Keratinocyte (primary cell): ENCODE measurements around the gene TENM3. TPM values are rescaled to one million over a fixed set of nuclear protein-coding genes. Genes with fewer than 3 reads are reported as not detected.
A peak's percentile ranks its signal among the peaks of the same experiment; 100 is the strongest.

Source experiments
- DNase-seq: peaks from one replicate; pipeline ENCODE4 v3.0.0-alpha.2; 2011; ENCODE audit warnings: low read depth, missing footprints, low spot score
- FAIRE-seq: peaks from 2 replicates; lab custom pipeline; 2011; peaks lifted over from hg19 to GRCh38; lab: Jason Lieb, UNC
- H2AFZ ChIP-seq: 2 replicates; pipeline ENCODE4 v1.6.0; 2012; ENCODE audit warnings: low read length, control low read depth, inconsistent platforms; ENCODE audit not compliant: control insufficient read depth
- H3K27ac ChIP-seq: 2 replicates; pipeline ENCODE4 v1.5.1; 2011; ENCODE audit warnings: low read length; ENCODE audit not compliant: control insufficient read depth, insufficient read depth
- H3K27me3 ChIP-seq: 3 replicates; pipeline ENCODE4 v1.6.0; 2011; ENCODE audit warnings: low read length; ENCODE audit not compliant: control insufficient read depth, insufficient read depth; ENCODE audit errors: extremely low read depth
- H3K36me3 ChIP-seq, 2 experiments: 2 replicates in 1 of 2; 3 replicates in 1 of 2; pipeline ENCODE4 v1.5.1; 2011; ENCODE audit warnings: low read length in 2 of 2, mild to moderate bottlenecking in 1 of 2; ENCODE audit not compliant: control insufficient read depth in 2 of 2, insufficient read depth in 2 of 2; ENCODE audit errors: extremely low read depth in 1 of 2
- H3K4me1 ChIP-seq: 3 replicates; pipeline ENCODE4 v1.5.1; 2011; ENCODE audit warnings: low read length; ENCODE audit not compliant: control insufficient read depth, insufficient read depth; ENCODE audit errors: extremely low read depth
- H3K4me2 ChIP-seq: 3 replicates; pipeline ENCODE4 v1.6.0; 2011; ENCODE audit warnings: low read depth, low read length; ENCODE audit not compliant: control insufficient read depth, insufficient read depth; ENCODE audit errors: extremely low read depth
- H3K4me3 ChIP-seq, 3 experiments: fragments of 200-600 bp in 1 of 3; sonication (generic) in 1 of 3; 2 replicates in 2 of 3; 3 replicates in 1 of 3; pipeline ENCODE4 v1.5.1; 2011 to 2016; ENCODE audit warnings: low read length in 3 of 3, mild to moderate bottlenecking in 3 of 3, control low read depth in 2 of 3, inconsistent platforms in 1 of 3, low read depth in 1 of 3, mixed read lengths in 1 of 3, mixed run types in 1 of 3, moderate library complexity in 1 of 3; ENCODE audit not compliant: control insufficient read depth in 2 of 3, insufficient read depth in 2 of 3; ENCODE audit errors: extremely low read depth in 1 of 3
- H3K79me2 ChIP-seq: 2 replicates; pipeline ENCODE4 v1.6.0; 2012; ENCODE audit warnings: low read length; ENCODE audit not compliant: control insufficient read depth, insufficient read depth
- H3K9ac ChIP-seq: 3 replicates; pipeline ENCODE4 v1.6.0; 2011; ENCODE audit warnings: low read length; ENCODE audit not compliant: control insufficient read depth, insufficient read depth; ENCODE audit errors: extremely low read depth
- H3K9me1 ChIP-seq: 3 replicates; pipeline ENCODE4 v1.6.0; 2011; ENCODE audit warnings: low read length; ENCODE audit not compliant: control insufficient read depth, insufficient read depth; ENCODE audit errors: extremely low read depth
- H3K9me3 ChIP-seq: 2 replicates; pipeline ENCODE4 v1.5.1; 2012; ENCODE audit warnings: low read depth, low read length; ENCODE audit not compliant: control insufficient read depth
- H4K20me1 ChIP-seq: 3 replicates; pipeline ENCODE4 v1.6.0; 2011; ENCODE audit warnings: low read length; ENCODE audit not compliant: control insufficient read depth, insufficient read depth; ENCODE audit errors: extremely low read depth
- EZH2 ChIP-seq: IDR thresholded peaks from one replicate; pipeline ENCODE4 v1.6.1; 2012; ENCODE audit warnings: inconsistent platforms, mild to moderate bottlenecking, low read length, moderate library complexity
- dilution Hi-C: fragments of 300-500 bp; cut with MboI; formaldehyde crosslinking; loops from one replicate; pipeline ENCODE4 v1.7.0; 2020; ENCODE audit warnings: low sequenced_read_pairs; ENCODE audit not compliant: extremely low pct_ligation_motif_present
- polyA plus RNA-seq, 5 experiments: library from polyadenylated mRNA; depleted of rRNA in 3 of 5; stranded (reverse) in 3 of 5; stranded (forward) in 1 of 5; unstranded in 1 of 5; fragments of >200 nt; gene quantifications; 1 replicate in 1 of 5; 2 replicates in 3 of 5; 3 replicates in 1 of 5; pipeline versions ENCODE4 v1.2.1 to v1.2.3, GENCODE V29; 2011 to 2012; ENCODE audit warnings: missing spikeins in 2 of 5, low read depth in 1 of 5, low replicate concordance in 1 of 5
- TF ChIP-seq, protein P1 (sequence below), 3 experiments: IDR thresholded peaks in 1 of 3; conservative IDR thresholded peaks in 1 of 3; optimal IDR thresholded peaks in 1 of 3; 2 replicates in 2 of 3; 3 replicates in 1 of 3; pipeline versions ENCODE3 to v1.5.1; 2011; ENCODE audit warnings: low read length in 3 of 3, mild to moderate bottlenecking in 3 of 3, moderate library complexity in 2 of 3, control low read depth in 1 of 3, inconsistent platforms in 1 of 3; ENCODE audit not compliant: insufficient read depth in 2 of 3; ENCODE audit errors: extremely low read depth in 1 of 3

TENM3 gene
- polyA plus RNA-seq, 1 donor (not counting 4 experiments of a cell fraction or from before 2014, with no cell fraction given) = 17.0 TPM

DNA sequence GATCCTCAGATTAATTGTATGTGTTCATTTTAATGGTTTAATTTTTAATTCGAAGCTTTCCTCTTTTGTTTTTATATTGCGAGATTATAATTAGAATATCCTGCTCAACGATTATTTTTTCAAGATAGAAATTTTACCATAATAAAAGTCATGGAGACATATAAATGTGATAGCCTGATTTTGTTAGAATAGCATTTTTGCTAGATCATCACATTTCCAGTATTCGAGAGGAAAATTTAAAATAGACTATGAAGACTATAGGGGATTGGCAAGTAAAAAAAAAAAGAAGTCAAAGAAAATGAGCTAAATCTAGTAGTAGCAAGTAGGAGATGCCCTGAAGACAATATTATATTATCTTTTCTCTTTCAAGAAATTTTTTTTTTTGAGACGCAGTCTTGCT is 60.6 kb downstream of the TENM3 start:
- dilution Hi-C loops = no loop called here
- Histone ChIP-seq H3K9me1 (no peaks in the 10 kb centered on the region), H3K27me3 (no peaks in the 10 kb centered on the region), H3K27ac (no peak overlapping the region), H2AFZ (no peak overlapping the region), H3K36me3 (no peaks in the 10 kb centered on the region), H3K4me3 (no peak overlapping the region), H4K20me1 (no peaks in the 10 kb centered on the region), H3K9me3 (no peaks in the 10 kb centered on the region), H3K4me1 (peaks cover 24% of the 10 kb centered on the region), H3K4me2 (no peak overlapping the region), H3K9ac (no peak overlapping the region), H3K79me2 (peaks cover 2% of the 10 kb centered on the region)
- DNase-seq = no peak
- FAIRE-seq = no peak
- TF ChIP-seq EZH2 = no peak
- TF ChIP-seq, protein P1, sequence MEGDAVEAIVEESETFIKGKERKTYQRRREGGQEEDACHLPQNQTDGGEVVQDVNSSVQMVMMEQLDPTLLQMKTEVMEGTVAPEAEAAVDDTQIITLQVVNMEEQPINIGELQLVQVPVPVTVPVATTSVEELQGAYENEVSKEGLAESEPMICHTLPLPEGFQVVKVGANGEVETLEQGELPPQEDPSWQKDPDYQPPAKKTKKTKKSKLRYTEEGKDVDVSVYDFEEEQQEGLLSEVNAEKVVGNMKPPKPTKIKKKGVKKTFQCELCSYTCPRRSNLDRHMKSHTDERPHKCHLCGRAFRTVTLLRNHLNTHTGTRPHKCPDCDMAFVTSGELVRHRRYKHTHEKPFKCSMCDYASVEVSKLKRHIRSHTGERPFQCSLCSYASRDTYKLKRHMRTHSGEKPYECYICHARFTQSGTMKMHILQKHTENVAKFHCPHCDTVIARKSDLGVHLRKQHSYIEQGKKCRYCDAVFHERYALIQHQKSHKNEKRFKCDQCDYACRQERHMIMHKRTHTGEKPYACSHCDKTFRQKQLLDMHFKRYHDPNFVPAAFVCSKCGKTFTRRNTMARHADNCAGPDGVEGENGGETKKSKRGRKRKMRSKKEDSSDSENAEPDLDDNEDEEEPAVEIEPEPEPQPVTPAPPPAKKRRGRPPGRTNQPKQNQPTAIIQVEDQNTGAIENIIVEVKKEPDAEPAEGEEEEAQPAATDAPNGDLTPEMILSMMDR (optimal IDR thresholded peaks at IDR 0.05 in 1 of 3, IDR thresholded peaks at IDR 0.05 in 1 of 3, conservative IDR thresholded peaks at IDR 0.05 in 1 of 3; ENCODE audit: extremely low read depth in 1 of 3, insufficient read depth in 2 of 3, low read length in 3 of 3) = no peak

DNA sequence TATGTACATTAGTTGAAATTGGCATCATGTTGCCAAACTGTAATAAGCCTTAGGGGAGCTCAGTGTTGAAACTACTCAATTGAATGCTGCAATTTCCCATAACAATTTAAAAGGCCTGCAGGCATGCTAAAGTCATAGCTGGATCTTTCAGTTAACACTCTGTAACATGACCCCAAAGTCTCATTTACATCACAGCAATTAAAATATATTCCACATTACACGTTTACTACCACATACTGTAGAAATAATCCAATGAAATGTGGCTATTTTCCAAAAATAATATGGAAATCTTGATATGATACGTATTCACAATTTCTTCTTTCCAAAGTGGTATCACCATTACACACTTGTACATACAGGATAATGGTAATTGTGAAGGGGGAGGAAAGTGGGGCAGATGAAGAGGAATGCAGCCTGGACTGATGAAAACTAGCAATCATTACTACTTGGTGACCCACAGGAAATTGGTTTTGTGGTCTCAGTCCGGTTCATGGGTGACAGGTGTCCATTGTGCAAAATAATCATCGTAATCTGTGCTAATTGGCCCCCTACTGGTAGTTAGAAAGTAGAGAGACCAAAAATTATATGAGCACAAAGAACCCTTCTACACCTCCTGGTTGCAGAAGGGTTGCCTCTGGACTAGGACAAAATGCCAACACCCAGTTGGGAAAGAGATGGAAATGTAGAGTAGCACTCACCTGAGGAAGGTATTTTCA is 63.7 kb downstream of the TENM3 start:
- Histone ChIP-seq H3K79me2 (peaks cover 2% of the 10 kb centered on the region), H3K4me1 (peaks cover 24% of the 10 kb centered on the region), H3K4me2 (peak overlapping the region; percentile 80), H3K36me3 (no peaks in the 10 kb centered on the region), H4K20me1 (no peaks in the 10 kb centered on the region), H3K9me3 (no peaks in the 10 kb centered on the region), H2AFZ (no peak overlapping the region), H3K27me3 (no peaks in the 10 kb centered on the region), H3K9me1 (no peaks in the 10 kb centered on the region), H3K27ac (peak overlapping the region; percentile 75), H3K4me3 (peak overlapping the region in 1 of 3 experiments; percentile 33), H3K9ac (peak overlapping the region; percentile 29)
- DNase-seq = peak; percentile 13
- FAIRE-seq = peak; percentile 75
- no peak for TF ChIP-seq EZH2
- TF ChIP-seq, protein P1 (optimal IDR thresholded peaks at IDR 0.05 in 1 of 3, IDR thresholded peaks at IDR 0.05 in 1 of 3, conservative IDR thresholded peaks at IDR 0.05 in 1 of 3; ENCODE audit: extremely low read depth in 1 of 3, insufficient read depth in 2 of 3, low read length in 3 of 3) = peak; percentile 14 to 43 (median 34)
- dilution Hi-C loops = no loop called here
